Skeletal muscle satellite cell (primary cell): ENCODE data around the gene LYSET.
"Not testable (repeated sequence)": the region's sequence is repeated elsewhere in the genome, so short reads cannot be mapped to it uniquely, and the experiment has no call there.

Source experiments
- H3K27me3 ChIP-seq: 2 replicates; pipeline ENCODE4 v1.7.0; 2013; ENCODE audit warnings: low read length; ENCODE audit not compliant: control insufficient read depth, insufficient read depth
- H3K36me3 ChIP-seq: 2 replicates; pipeline ENCODE4 v1.7.0; 2013; ENCODE audit warnings: mild to moderate bottlenecking, control low read depth, low read length; ENCODE audit not compliant: insufficient read depth
- H3K4me1 ChIP-seq: 2 replicates; pipeline ENCODE4 v1.7.0; 2013; ENCODE audit warnings: low read length; ENCODE audit not compliant: control insufficient read depth, insufficient read depth
- H3K4me2 ChIP-seq: 2 replicates; pipeline ENCODE4 v1.7.0; 2013; ENCODE audit warnings: mild to moderate bottlenecking, low read length
- H3K4me3 ChIP-seq: 2 replicates; pipeline ENCODE4 v1.7.0; 2013; ENCODE audit warnings: low read length
- H3K9ac ChIP-seq: 2 replicates; pipeline ENCODE4 v1.7.0; 2013; ENCODE audit warnings: mild to moderate bottlenecking, low read depth, low read length, moderate library complexity
- H3K9me3 ChIP-seq: replicated peaks from 2 replicates; pipeline ENCODE4 v1.7.0; 2013; ENCODE audit warnings: mild to moderate bottlenecking, control low read depth, low read length

The LYSET gene

DNA sequence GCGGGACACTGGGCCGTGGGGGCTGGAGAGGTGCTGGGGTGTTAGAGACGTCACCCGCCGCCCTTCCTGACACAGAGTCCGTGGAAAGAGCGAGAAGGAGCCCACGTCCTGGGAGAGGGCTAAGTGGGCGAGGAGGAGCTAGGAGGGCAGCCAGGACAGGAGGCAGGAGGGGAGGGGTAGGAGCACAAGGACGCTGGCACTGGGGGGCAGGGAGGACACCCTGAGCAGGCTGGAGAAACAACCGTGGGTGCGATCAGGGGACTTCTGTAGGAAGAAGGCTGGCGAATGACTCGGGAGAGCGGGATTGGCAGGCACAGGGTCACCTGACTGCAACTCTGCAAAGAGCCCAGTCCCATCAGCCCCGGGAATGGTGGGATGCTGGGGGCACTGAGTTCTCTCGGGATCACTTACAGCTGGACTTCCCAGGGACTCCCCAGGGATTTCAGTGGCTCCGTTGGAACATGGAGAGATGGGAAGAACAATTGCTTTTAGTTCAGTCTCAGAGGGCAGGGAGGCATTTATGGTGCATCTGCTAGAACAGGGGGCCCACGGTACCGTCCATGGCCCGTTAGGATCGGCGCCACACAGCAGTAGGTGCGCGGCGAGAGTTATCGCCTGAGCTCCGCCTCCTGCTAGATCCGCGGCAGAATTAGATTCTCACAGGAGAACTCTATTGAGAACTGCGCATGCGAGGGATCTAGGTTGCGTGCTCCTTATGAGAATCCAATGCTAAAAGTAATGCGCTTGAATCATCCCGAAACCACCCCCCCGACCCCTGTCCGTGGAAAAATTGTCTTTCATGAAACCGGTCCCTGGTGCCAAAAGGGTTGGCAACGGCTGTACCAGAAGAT, 46.2 kb downstream of the LYSET start:
- peak overlapping the region; percentile 91 for H3K4me2 ChIP-seq
- H3K27me3 ChIP-seq: no peaks in the 10 kb centered on the region
- H3K4me3 ChIP-seq: peak overlapping the region; percentile 74
- H3K9ac ChIP-seq: peak overlapping the region; percentile 67
- H3K36me3 ChIP-seq: peaks cover 16% of the 10 kb centered on the region
- peaks cover 24% of the 10 kb centered on the region for H3K4me1 ChIP-seq
- H3K9me3 ChIP-seq: no peaks in the 10 kb centered on the region

DNA sequence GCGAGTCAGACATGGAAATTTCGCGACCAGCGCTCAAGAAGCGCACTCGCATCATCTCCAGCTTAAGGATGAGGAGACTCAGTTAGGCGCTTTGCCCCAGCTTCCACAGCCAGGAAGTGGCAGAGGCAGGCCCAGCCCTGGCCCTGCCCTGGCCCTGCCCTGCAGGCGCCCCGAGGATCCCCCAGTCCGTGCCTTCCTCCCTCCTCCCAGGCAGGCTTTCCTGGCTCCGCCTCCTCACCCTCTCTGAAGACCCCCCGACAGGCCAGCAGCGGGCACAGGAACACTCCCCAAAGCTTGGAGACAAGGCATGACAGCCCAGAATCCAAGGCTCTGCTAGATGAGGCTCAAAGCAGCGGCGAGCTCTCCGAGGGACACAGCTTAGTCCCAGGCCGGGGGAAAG, 47.0 kb downstream of the LYSET start:
- H3K4me2 ChIP-seq: peak overlapping the region; percentile 91
- H3K4me3 ChIP-seq: peak overlapping the region; percentile 74
- H3K36me3 ChIP-seq: peaks cover 12% of the 10 kb centered on the region
- H3K4me1 ChIP-seq: peaks cover 24% of the 10 kb centered on the region
- peak overlapping the region; percentile 67 for H3K9ac ChIP-seq
- H3K27me3 ChIP-seq: no peaks in the 10 kb centered on the region
- H3K9me3 ChIP-seq: no peaks in the 10 kb centered on the region

DNA sequence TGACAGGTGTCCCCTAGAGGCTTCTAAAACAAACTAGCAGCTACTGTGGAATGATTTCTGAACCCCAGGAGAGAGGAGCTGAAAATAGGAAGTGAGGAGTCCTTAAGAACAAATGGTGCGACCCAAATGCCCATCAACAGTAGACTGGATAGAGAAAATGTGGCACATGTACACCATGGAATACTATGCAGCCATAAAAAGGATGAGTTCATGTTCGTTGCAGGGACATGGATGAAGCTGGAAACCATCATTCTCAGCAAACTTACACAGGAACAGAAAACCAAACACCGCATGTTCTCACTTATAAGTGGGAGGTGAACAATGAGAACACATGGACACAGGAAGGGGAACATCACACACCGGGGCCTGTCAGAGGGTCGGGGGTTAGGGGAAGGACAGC, 48.0 kb downstream of the LYSET start:
- H3K4me2 ChIP-seq, H3K36me3 ChIP-seq, H3K27me3 ChIP-seq, H3K9ac ChIP-seq, H3K4me3 ChIP-seq, H3K9me3 ChIP-seq: not testable (repeated sequence)
- H3K4me1 ChIP-seq: peaks cover 24% of the 10 kb centered on the region

DNA sequence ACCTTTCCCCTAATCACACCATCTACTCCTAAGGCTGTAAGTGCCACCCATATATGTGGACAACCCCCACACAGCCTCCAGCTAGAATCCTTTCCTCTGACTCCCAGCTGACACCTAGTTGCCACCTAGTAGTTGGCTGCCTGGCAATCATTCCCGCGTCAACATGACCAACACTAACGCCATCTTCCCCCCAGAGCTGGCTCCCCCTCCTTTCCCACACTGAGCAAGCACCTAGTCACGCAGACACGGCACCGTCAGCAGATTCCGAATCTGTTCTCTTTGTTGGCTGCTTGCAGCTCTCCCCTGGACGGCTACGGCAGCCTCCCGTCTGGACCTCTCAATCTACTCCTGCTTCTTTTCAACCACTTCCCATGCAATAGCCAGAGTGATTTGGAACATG, 49.7 kb downstream of the LYSET start:
- Histone ChIP-seq H3K4me2 (peak overlapping the region; percentile 31), H3K4me1 (peaks cover 24% of the 10 kb centered on the region), H3K9me3 (no peaks in the 10 kb centered on the region), H3K9ac (peak overlapping the region; percentile 33), H3K4me3 (no peak overlapping the region), H3K36me3 (peaks cover 4% of the 10 kb centered on the region), H3K27me3 (no peaks in the 10 kb centered on the region)
